Esophagus muscularis mucosa (tissue), 3 donors: ENCODE measurements around the gene TRAPPC12.

Experiments
- CTCF ChIP-seq, 3 experiments: fragments of 200-600 bp in 2 of 3; fragments of 450-650 bp in 1 of 3; sonication (generic) in 2 of 3; IDR thresholded peaks; one replicate each; pipeline ENCODE4 v1.5.1; 2017 to 2019; ENCODE audit warnings: antibody characterized with exemption in 3 of 3, mild to moderate bottlenecking in 2 of 3, moderate library complexity in 1 of 3
- POLR2AphosphoS5 ChIP-seq, 2 donors: sonication (generic); formaldehyde crosslinking; IDR thresholded peaks; one replicate each; pipeline ENCODE4 v1.6.1; 2017; ENCODE audit warnings: antibody characterized with exemption in 2 of 2

GRCh38 chr2:3516831-3517230 lies 137.3 kb downstream of the TRAPPC12 start:
- TF ChIP-seq CTCF (IDR thresholded peaks at IDR 0.05) (no peak), POLR2AphosphoS5 (IDR thresholded peaks at IDR 0.05) (no peak)
